Gastroesophageal sphincter (tissue), 3 donors: ENCODE measurements around the gene SPATA3.

Experiments
- CTCF ChIP-seq, 4 experiments: fragments of 200-600 bp in 2 of 4; fragments of 450-650 bp in 2 of 4; sonication (generic) in 1 of 4; IDR thresholded peaks; one replicate each; pipeline ENCODE4 v1.5.1; 2017 to 2019; ENCODE audit warnings: antibody characterized with exemption in 4 of 4, mild to moderate bottlenecking in 2 of 4, moderate library complexity in 2 of 4
- EP300 ChIP-seq: sonication (generic); formaldehyde crosslinking; IDR thresholded peaks from one replicate; pipeline ENCODE4 v1.6.1; 2017; ENCODE audit warnings: antibody characterized with exemption, mild to moderate bottlenecking
- POLR2A ChIP-seq, 2 donors: fragments of 450-650 bp; IDR thresholded peaks; one replicate each; pipeline ENCODE4 v1.6.1; 2017; ENCODE audit warnings: antibody characterized with exemption in 2 of 2, mild to moderate bottlenecking in 2 of 2, moderate library complexity in 1 of 2
- POLR2AphosphoS5 ChIP-seq: sonication (generic); formaldehyde crosslinking; IDR thresholded peaks from one replicate; pipeline ENCODE4 v1.6.1; 2017; ENCODE audit warnings: antibody characterized with exemption

- no peak for TF ChIP-seq POLR2AphosphoS5
- no peak for TF ChIP-seq CTCF (IDR thresholded peaks at IDR 0.05)
- TF ChIP-seq EP300, result no peak
- TF ChIP-seq POLR2A (IDR thresholded peaks at IDR 0.05), result no peak
Observed at GRCh38 chr2:230999477-230999876, 3.6 kb downstream of the SPATA3 start.
